ENCODE data around the gene IMPG1. TPM values are rescaled to one million over a fixed set of nuclear protein-coding genes. Genes with fewer than 3 reads are reported as not detected.

IMPG1 gene
- total and polyA plus RNA-seq, 2 of the 8 experiments (the other 6 are each of a cell fraction or from before 2014, with no cell fraction given) = 0.02 TPM; not detected in 1

DNA sequence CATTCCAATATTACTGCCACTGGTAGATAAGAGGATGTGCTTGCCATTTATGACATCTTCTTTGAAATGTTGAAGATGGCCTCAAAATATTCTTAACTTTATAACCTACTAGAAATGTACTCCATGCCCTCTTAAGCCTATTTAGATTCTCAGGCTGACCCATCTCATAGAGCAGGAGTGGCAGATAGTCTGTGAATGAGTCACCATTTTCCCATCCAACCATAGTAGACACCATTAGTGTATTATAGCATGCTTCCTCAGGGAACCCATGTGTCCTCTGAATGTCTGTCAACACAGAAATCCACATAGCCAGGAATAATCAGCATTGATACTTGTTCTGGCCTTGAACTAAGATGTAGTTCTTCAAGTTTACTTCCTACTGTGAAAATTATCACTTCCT lies 150.2 kb downstream of the IMPG1 start:
- Histone ChIP-seq H2AFZ (ENCODE audit: low read length) (no peak overlapping the region), H3K27me3 (replicated peaks in 1 of 4; ENCODE audit: control insufficient read depth in 3 of 4, extremely low read depth in 1 of 4, insufficient read depth in 3 of 4, low read length in 3 of 4) (no peaks in the 10 kb centered on the region), H3K4ac (replicated peaks; ENCODE audit: insufficient read length, low read depth, low read length) (no peak overlapping the region), H3K79me2 (ENCODE audit: control insufficient read depth in 1 of 2, insufficient read depth in 2 of 2, low read length in 2 of 2) (no peaks in the 10 kb centered on the region), H3K4me1 (replicated peaks in 1 of 4; ENCODE audit: control insufficient read depth in 3 of 4, insufficient read depth in 4 of 4, low read length in 3 of 4) (peaks cover 0 to 3% (median 0%) of the 10 kb centered on the region in 4 experiments; a peak in 1 of 7 replicates), H4K91ac (replicated peaks; ENCODE audit: insufficient read length, low read length) (no peak overlapping the region), H2BK5ac (ENCODE audit: low read depth, low read length) (no peak overlapping the region), H2BK120ac (replicated peaks; ENCODE audit: low read depth, low read length) (no peak overlapping the region), H3K56ac (replicated peaks; ENCODE audit: insufficient read length, low read depth, low read length) (no peak overlapping the region), H2BK12ac (ENCODE audit: low read depth, low read length) (no peak overlapping the region), H3K27ac (ENCODE audit: low read depth, low read length) (no peak overlapping the region), H3K4me2 (ENCODE audit: insufficient read depth in 1 of 2, low read depth in 2 of 2, low read length in 2 of 2) (no peak overlapping the region), H2BK20ac (ENCODE audit: low read length) (no peak overlapping the region), H3K23ac (ENCODE audit: insufficient read length) (no peak overlapping the region), H3K14ac (ENCODE audit: insufficient read length) (no peak overlapping the region), H2BK15ac (ENCODE audit: low read length) (no peak overlapping the region), H3K23me2 (ENCODE audit: low read depth, low read length) (no peaks in the 10 kb centered on the region), H2AK5ac (ENCODE audit: low read depth, low read length) (no peak overlapping the region), H3K18ac (ENCODE audit: extremely low read depth, low read length) (no peak overlapping the region), H4K5ac (ENCODE audit: insufficient read length, low read depth, low read length) (no peak overlapping the region), H3K4me3 (ENCODE audit: extremely low read depth in 1 of 4, insufficient read depth in 2 of 4, low read depth in 3 of 4, low read length in 4 of 4) (no peak overlapping the region), H3K9ac (replicated peaks in 1 of 4; ENCODE audit: extremely low read depth in 1 of 4, low read depth in 3 of 4, low read length in 3 of 4) (no peak overlapping the region), H3K36me3 (ENCODE audit: control insufficient read depth in 2 of 4, insufficient read depth in 4 of 4, low read length in 3 of 4) (peaks cover 0 to 3% (median 1%) of the 10 kb centered on the region in 4 experiments; a peak in 1 of 8 replicates), H4K20me1 (replicated peaks in 1 of 2; ENCODE audit: control insufficient read depth in 1 of 2, insufficient read depth in 2 of 2, low read length in 2 of 2) (no peaks in the 10 kb centered on the region), H3K9me3 (ENCODE audit: insufficient read depth in 2 of 2, low read depth in 1 of 2, low read length in 1 of 2) (no peaks in the 10 kb centered on the region), H4K8ac (ENCODE audit: extremely low read depth, insufficient read depth, low read length) (no peak overlapping the region), H3K79me1 (ENCODE audit: low read depth, low read length) (no peaks in the 10 kb centered on the region)
- POLR2A ChIA-PET (ENCODE audit: partially characterized antibody) = no interaction called here
- no peak for FAIRE-seq
- DNase-seq (ENCODE audit: low read depth in 1 of 2, low spot score in 2 of 2) = no peak
- TF ChIP-seq POLR2A (IDR thresholded peaks at IDR 0.05; ENCODE audit: control extremely low read depth in 1 of 2, low read depth in 2 of 2, low read length in 2 of 2) (no peak), SP2 (IDR thresholded peaks at IDR 0.05; ENCODE audit: low read length) (no peak), RNF2 (IDR thresholded peaks at IDR 0.05; ENCODE audit: borderline replicate concordance, low read depth, low read length, missing control alignments, poor library complexity, severe bottlenecking) (no peak), CTCF (IDR thresholded peaks at IDR 0.05; ENCODE audit: control extremely low read depth in 1 of 3, insufficient read depth in 1 of 3, low read depth in 1 of 3, low read length in 3 of 3) (no peak), CREB1 (IDR thresholded peaks at IDR 0.05) (no peak), GTF2F1 (IDR thresholded peaks at IDR 0.05; ENCODE audit: borderline replicate concordance, low read depth, low read length) (no peak), TEAD4 (IDR thresholded peaks at IDR 0.05; ENCODE audit: low read depth, low read length) (no peak), SP4 (IDR thresholded peaks at IDR 0.05; ENCODE audit: low read length) (no peak), SP1 (IDR thresholded peaks at IDR 0.05; ENCODE audit: low read depth, low read length) (no peak), CHD1 (IDR thresholded peaks at IDR 0.05; ENCODE audit: low read depth, low read length) (no peak), PHF8 (conservative IDR thresholded peaks at IDR 0.05; ENCODE audit: low read depth, low read length) (no peak), EGR1 (IDR thresholded peaks at IDR 0.05; ENCODE audit: borderline replicate concordance, low read depth, low read length) (no peak)
- CTCF ChIA-PET (ENCODE audit: partially characterized antibody) = no interaction called here
